SK-N-SH (cell line): Measurements from ENCODE around the gene PPP2R3A.

Experiments
- EP300 ChIP-seq, 2 experiments: IDR thresholded peaks; 2 replicates each; pipeline versions ENCODE4 v1.4.0 to v1.6.1; 2012; ENCODE audit warnings: borderline replicate concordance in 1 of 2, low read depth in 1 of 2, low read length in 1 of 2
- NRF1 ChIP-seq: IDR thresholded peaks from 2 replicates; pipeline ENCODE4 v1.6.1; 2012; ENCODE audit warnings: low read depth, mild to moderate bottlenecking, low read length
- POLR2AphosphoS5 ChIP-seq: IDR thresholded peaks from 2 replicates; pipeline ENCODE4 v1.6.1; 2012; ENCODE audit warnings: low read depth, low read length
- SIN3A ChIP-seq: IDR thresholded peaks from 2 replicates; pipeline ENCODE4 v1.6.1; 2012; ENCODE audit warnings: low read depth, mild to moderate bottlenecking, low read length, moderate library complexity, borderline replicate concordance
- TAF1 ChIP-seq: IDR thresholded peaks from 2 replicates; pipeline ENCODE4 v1.6.1; 2012; ENCODE audit warnings: low read depth, mild to moderate bottlenecking, low read length, moderate library complexity, borderline replicate concordance
- TF ChIP-seq, protein P1 (sequence below): fragments of 200-600 bp; sonication (generic); IDR thresholded peaks from 2 replicates; pipeline ENCODE4 v1.6.1; 2017; ENCODE audit warnings: antibody characterized with exemption, mild to moderate bottlenecking, moderate library complexity
- TF ChIP-seq, protein P2 (sequence below): fragments of 150-350 bp; IDR thresholded peaks from 2 replicates; pipeline ENCODE4 v1.6.1; 2017; ENCODE audit warnings: antibody characterized with exemption, low read length, low read depth, borderline replicate concordance
- TF ChIP-seq, protein P3 (sequence below): IDR thresholded peaks from 2 replicates; pipeline ENCODE4 v1.4.0; 2012; ENCODE audit warnings: low read depth, borderline replicate concordance

DNA sequence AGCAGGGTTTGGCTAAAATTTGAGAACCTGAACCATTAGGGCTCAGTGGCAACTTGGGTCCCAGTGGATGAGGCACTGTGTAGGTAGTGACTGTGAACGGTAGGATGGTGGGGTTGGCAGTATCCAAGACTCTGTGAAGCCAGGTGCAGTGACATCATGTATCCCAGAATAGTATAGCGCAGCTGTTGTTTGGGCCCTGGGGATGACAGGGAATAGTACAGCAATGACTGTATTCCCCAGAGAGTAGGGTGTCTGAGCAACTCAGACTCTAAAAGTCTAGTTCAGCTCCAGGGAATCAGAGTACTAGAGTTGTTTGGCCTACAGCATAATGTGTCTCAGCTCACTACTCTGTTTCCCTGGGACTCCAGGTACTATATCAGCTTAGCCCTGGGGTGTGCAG is 20.7 kb upstream of the PPP2R3A start:
- TF ChIP-seq, protein P1, sequence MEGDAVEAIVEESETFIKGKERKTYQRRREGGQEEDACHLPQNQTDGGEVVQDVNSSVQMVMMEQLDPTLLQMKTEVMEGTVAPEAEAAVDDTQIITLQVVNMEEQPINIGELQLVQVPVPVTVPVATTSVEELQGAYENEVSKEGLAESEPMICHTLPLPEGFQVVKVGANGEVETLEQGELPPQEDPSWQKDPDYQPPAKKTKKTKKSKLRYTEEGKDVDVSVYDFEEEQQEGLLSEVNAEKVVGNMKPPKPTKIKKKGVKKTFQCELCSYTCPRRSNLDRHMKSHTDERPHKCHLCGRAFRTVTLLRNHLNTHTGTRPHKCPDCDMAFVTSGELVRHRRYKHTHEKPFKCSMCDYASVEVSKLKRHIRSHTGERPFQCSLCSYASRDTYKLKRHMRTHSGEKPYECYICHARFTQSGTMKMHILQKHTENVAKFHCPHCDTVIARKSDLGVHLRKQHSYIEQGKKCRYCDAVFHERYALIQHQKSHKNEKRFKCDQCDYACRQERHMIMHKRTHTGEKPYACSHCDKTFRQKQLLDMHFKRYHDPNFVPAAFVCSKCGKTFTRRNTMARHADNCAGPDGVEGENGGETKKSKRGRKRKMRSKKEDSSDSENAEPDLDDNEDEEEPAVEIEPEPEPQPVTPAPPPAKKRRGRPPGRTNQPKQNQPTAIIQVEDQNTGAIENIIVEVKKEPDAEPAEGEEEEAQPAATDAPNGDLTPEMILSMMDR = no peak
- TF ChIP-seq EP300 (IDR thresholded peaks at IDR 0.05; ENCODE audit: borderline replicate concordance in 1 of 2, low read depth in 1 of 2, low read length in 1 of 2) (no peak), SIN3A (no peak), NRF1 (no peak), TAF1 (no peak), POLR2AphosphoS5 (no peak)
- TF ChIP-seq, protein P2, sequence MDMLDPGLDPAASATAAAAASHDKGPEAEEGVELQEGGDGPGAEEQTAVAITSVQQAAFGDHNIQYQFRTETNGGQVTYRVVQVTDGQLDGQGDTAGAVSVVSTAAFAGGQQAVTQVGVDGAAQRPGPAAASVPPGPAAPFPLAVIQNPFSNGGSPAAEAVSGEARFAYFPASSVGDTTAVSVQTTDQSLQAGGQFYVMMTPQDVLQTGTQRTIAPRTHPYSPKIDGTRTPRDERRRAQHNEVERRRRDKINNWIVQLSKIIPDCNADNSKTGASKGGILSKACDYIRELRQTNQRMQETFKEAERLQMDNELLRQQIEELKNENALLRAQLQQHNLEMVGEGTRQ = no peak
- TF ChIP-seq, protein P3, sequence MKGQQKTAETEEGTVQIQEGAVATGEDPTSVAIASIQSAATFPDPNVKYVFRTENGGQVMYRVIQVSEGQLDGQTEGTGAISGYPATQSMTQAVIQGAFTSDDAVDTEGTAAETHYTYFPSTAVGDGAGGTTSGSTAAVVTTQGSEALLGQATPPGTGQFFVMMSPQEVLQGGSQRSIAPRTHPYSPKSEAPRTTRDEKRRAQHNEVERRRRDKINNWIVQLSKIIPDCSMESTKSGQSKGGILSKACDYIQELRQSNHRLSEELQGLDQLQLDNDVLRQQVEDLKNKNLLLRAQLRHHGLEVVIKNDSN = no peak
